IMR-90 (cell line): Measurements from ENCODE around the gene PYGB. TPM values are rescaled to one million over a fixed set of nuclear protein-coding genes. Genes with fewer than 3 reads are reported as not detected.
A peak's percentile ranks its signal among the peaks of the same experiment; 100 is the strongest.

Experiments
- ATAC-seq: fragments of 200-7000 bp; cut with Tn5 transposase; 2 replicates; pipeline ENCODE4 v1.9.1; 2020; ENCODE audit warnings: low read depth, mild to moderate bottlenecking, moderate library complexity
- BruUV-seq: library from RNA; stranded (reverse); fragments of 400-500 nt; replicated peaks from 2 replicates; lab custom pipeline; 2021; lab: Mats Ljungman, UMichigan
- CTCF ChIA-PET: fragments of 300-600 bp; formaldehyde crosslinking; extraction: SDS; loops from one replicate; lab custom pipeline; 2021; ENCODE audit warnings: antibody characterized with exemption; lab: Yijun Ruan, JAX
- POLR2A ChIA-PET: fragments of 300-600 bp; sonication (Branson Sonifier 250); formaldehyde crosslinking; loops from one replicate; lab custom pipeline; 2022; ENCODE audit warnings: antibody characterized with exemption; ENCODE audit not compliant: unreplicated experiment; lab: Charles Lee
- DNase-seq: peaks from one replicate; pipeline ENCODE4 v3.0.0; 2013
- H2AFZ ChIP-seq: replicated peaks from 2 replicates; pipeline ENCODE3; 2013; ENCODE audit warnings: low read length, mild to moderate bottlenecking; ENCODE audit not compliant: poor library complexity
- H2AK5ac ChIP-seq: 2 replicates; pipeline ENCODE4 v1.6.1; 2013; ENCODE audit warnings: low read depth, low read length, inconsistent platforms
- H2AK9ac ChIP-seq: replicated peaks from 2 replicates; pipeline ENCODE3; 2013; ENCODE audit warnings: mild to moderate bottlenecking, low read depth, low read length, moderate library complexity; ENCODE audit not compliant: poor library complexity
- H2BK120ac ChIP-seq: 2 replicates; pipeline ENCODE4 v1.6.1; 2013; ENCODE audit warnings: low read depth, low read length, inconsistent platforms
- H2BK15ac ChIP-seq: 3 replicates; pipeline ENCODE4 v1.6.1; 2013; ENCODE audit warnings: low read depth, low read length, inconsistent platforms
- H2BK20ac ChIP-seq: 2 replicates; pipeline ENCODE4 v1.6.1; 2013; ENCODE audit warnings: low read depth, mild to moderate bottlenecking, inconsistent platforms, low read length, moderate library complexity
- H2BK5ac ChIP-seq: 2 replicates; pipeline ENCODE4 v1.6.1; 2013; ENCODE audit warnings: mild to moderate bottlenecking, low read depth, low read length, inconsistent platforms; ENCODE audit not compliant: poor library complexity, severe bottlenecking
- H3K14ac ChIP-seq: replicated peaks from 2 replicates; pipeline ENCODE4 v1.6.1; 2013; ENCODE audit warnings: low read depth, low read length, inconsistent platforms
- H3K18ac ChIP-seq: 2 replicates; pipeline ENCODE4 v1.6.1; 2013; ENCODE audit warnings: low read depth, low read length, control low read depth
- H3K23ac ChIP-seq: 2 replicates; pipeline ENCODE4 v1.6.1; 2013; ENCODE audit warnings: low read depth, low read length, inconsistent platforms
- H3K27ac ChIP-seq: 2 replicates; pipeline ENCODE4 v1.5.1; 2013; ENCODE audit warnings: mild to moderate bottlenecking, control low read depth, low read length; ENCODE audit not compliant: insufficient read depth
- H3K27me3 ChIP-seq: 2 replicates; pipeline ENCODE4 v1.6.1; 2013; ENCODE audit warnings: low read length; ENCODE audit not compliant: control insufficient read depth, insufficient read depth
- H3K36me3 ChIP-seq: 2 replicates; pipeline ENCODE4 v1.6.1; 2013; ENCODE audit warnings: low read length, mixed read lengths; ENCODE audit not compliant: control insufficient read depth, insufficient read depth
- H3K4ac ChIP-seq: 2 replicates; pipeline ENCODE4 v1.6.1; 2013; ENCODE audit warnings: low read depth, low read length, inconsistent platforms
- H3K4me1 ChIP-seq: 2 replicates; pipeline ENCODE4 v1.6.1; 2013; ENCODE audit warnings: low read length, mixed read lengths; ENCODE audit not compliant: control insufficient read depth, insufficient read depth
- H3K4me2 ChIP-seq: 2 replicates; pipeline ENCODE4 v1.6.1; 2013; ENCODE audit warnings: low read depth, mild to moderate bottlenecking, control low read depth, low read length, moderate library complexity
- H3K4me3 ChIP-seq: 2 replicates; pipeline ENCODE4 v1.5.1; 2013; ENCODE audit warnings: low read depth, mild to moderate bottlenecking, control low read depth, low read length, moderate library complexity; ENCODE audit not compliant: insufficient read depth
- H3K56ac ChIP-seq: 2 replicates; pipeline ENCODE4 v1.6.1; 2013; ENCODE audit warnings: low read length, inconsistent platforms; ENCODE audit not compliant: insufficient read depth; ENCODE audit errors: extremely low read depth
- H3K79me1 ChIP-seq, 2 experiments: 2 replicates each; pipeline ENCODE4 v1.6.1; 2013; ENCODE audit warnings: low read length in 2 of 2, inconsistent platforms in 1 of 2, low read depth in 1 of 2
- H3K9ac ChIP-seq: 2 replicates; pipeline ENCODE4 v1.6.1; 2013; ENCODE audit warnings: low read depth, low read length, control low read depth
- H3K9me1 ChIP-seq: 2 replicates; pipeline ENCODE4 v1.6.1; 2013; ENCODE audit warnings: low read length, inconsistent platforms; ENCODE audit not compliant: insufficient read depth
- H3K9me3 ChIP-seq: 2 replicates; pipeline ENCODE4 v1.6.1; 2013; ENCODE audit warnings: low read length; ENCODE audit not compliant: control insufficient read depth, insufficient read depth
- H4K20me1 ChIP-seq: 2 replicates; pipeline ENCODE4 v1.6.1; 2013; ENCODE audit warnings: low read length, inconsistent platforms; ENCODE audit not compliant: insufficient read depth
- H4K5ac ChIP-seq: 2 replicates; pipeline ENCODE4 v1.6.1; 2013; ENCODE audit warnings: mild to moderate bottlenecking, low read depth, low read length, control low read depth
- H4K8ac ChIP-seq, 2 experiments: 2 replicates each; pipeline ENCODE4 v1.6.1; 2013; ENCODE audit warnings: low read depth in 2 of 2, low read length in 2 of 2, control low read depth in 1 of 2, inconsistent platforms in 1 of 2
- H4K91ac ChIP-seq: 2 replicates; pipeline ENCODE4 v1.6.1; 2013; ENCODE audit warnings: low read depth, low read length, inconsistent platforms; ENCODE audit not compliant: insufficient read depth
- BHLHE40 ChIP-seq: fragments of 150-350 bp; IDR thresholded peaks from 2 replicates; pipeline ENCODE4 v1.6.1; 2016; ENCODE audit warnings: mild to moderate bottlenecking, low read depth, low read length
- CEBPB ChIP-seq: IDR thresholded peaks from 2 replicates; pipeline ENCODE4 v1.6.1; 2012; ENCODE audit warnings: low read depth, low read length, improper control_type of control experiment
- CHD1 ChIP-seq: IDR thresholded peaks from 2 replicates; pipeline ENCODE4 v1.6.1; 2012; ENCODE audit warnings: low read depth, low read length, improper control_type of control experiment
- CTCF ChIP-seq: conservative IDR thresholded peaks from 2 replicates; pipeline ENCODE4 v1.5.1; 2012; ENCODE audit warnings: mild to moderate bottlenecking, low read depth, low read length, improper control_type of control experiment
- ELK1 ChIP-seq: fragments of 150-350 bp; IDR thresholded peaks from 2 replicates; pipeline ENCODE4 v1.6.1; 2016; ENCODE audit warnings: low read depth, mild to moderate bottlenecking, low read length, moderate library complexity, borderline replicate concordance
- FOS ChIP-seq: fragments of 150-350 bp; IDR thresholded peaks from 2 replicates; pipeline ENCODE4 v1.6.1; 2016; ENCODE audit warnings: low read depth, low read length
- MAZ ChIP-seq: IDR thresholded peaks from 2 replicates; pipeline ENCODE4 v1.6.1; 2012; ENCODE audit warnings: low read depth, mild to moderate bottlenecking, low read length, improper control_type of control experiment, moderate library complexity, borderline replicate concordance
- MXI1 ChIP-seq: IDR thresholded peaks from 2 replicates; pipeline ENCODE4 v1.6.1; 2012; ENCODE audit warnings: low read depth, mild to moderate bottlenecking, low read length, moderate library complexity, borderline replicate concordance
- NFE2L2 ChIP-seq: fragments of 150-350 bp; IDR thresholded peaks from 2 replicates; pipeline ENCODE4 v1.6.1; 2016; ENCODE audit warnings: low read depth, mild to moderate bottlenecking, low read length
- SMC3 ChIP-seq: fragments of 150-350 bp; IDR thresholded peaks from 2 replicates; pipeline ENCODE4 v1.6.1; 2016; ENCODE audit warnings: low read depth, mild to moderate bottlenecking, antibody characterized with exemption, low read length, moderate library complexity
- USF2 ChIP-seq: fragments of 150-350 bp; IDR thresholded peaks from 2 replicates; pipeline ENCODE4 v1.6.1; 2017; ENCODE audit warnings: mild to moderate bottlenecking, antibody characterized with exemption, low read length, low read depth
- WGBS, 2 experiments: methylation state at CpG; one replicate each; pipeline versions ENCODE4 v1.1.5 to v1.1.7; 2013; ENCODE audit warnings: missing lambda C conversion rate in 2 of 2; ENCODE audit not compliant: insufficient read length in 1 of 2; ENCODE audit errors: extremely low coverage in 2 of 2; 5-methylcytosine and 5-hydroxymethylcytosine counted together
- dilution Hi-C: fragments of 300-500 bp; cut with HindIII; formaldehyde crosslinking; loops from one replicate; pipeline ENCODE4 v1.14.3; 2018; ENCODE audit warnings: low sequenced_read_pairs; ENCODE audit not compliant: unreplicated experiment
- in situ Hi-C: fragments of 300-500 bp; cut with MboI; formaldehyde crosslinking; loops from 3 replicates; pipeline ENCODE4 v1.14.3; 2019; ENCODE audit warnings: low sequenced_read_pairs, inconsistent platforms, mixed read lengths
- intact Hi-C: fragments of 100-400 bp; cut with micrococcal nuclease; formaldehyde crosslinking; loops from 2 replicates; pipeline ENCODE4 v1.10.0; 2022
- polyA plus RNA-seq, 3 experiments: library from polyadenylated mRNA; depleted of rRNA; stranded (reverse); fragments of >200 nt; gene quantifications; 2 replicates each; pipeline ENCODE4 v1.2.3, GENCODE V29; 2012; ENCODE audit warnings: low replicate concordance in 1 of 3
- total RNA-seq: library from RNA; depleted of rRNA; stranded (reverse); fragments of >200 nt; gene quantifications from 2 replicates; pipeline ENCODE4 v1.2.3, GENCODE V29; 2012

Gene PYGB
- total and polyA plus RNA-seq, 2 of the 4 experiments (the other 2 are of a cell fraction), result 72.4 to 83.1 TPM

GRCh38 chr20:25327521-25328235 lies 79.8 kb downstream of the PYGB start (continued):
- no peak for TF ChIP-seq NFE2L2

- Histone ChIP-seq H2AK9ac (no peak overlapping the region), H3K23ac (no peak overlapping the region), H3K4ac (no peak overlapping the region), H4K5ac (no peak overlapping the region), H3K36me3 (no peaks in the 10 kb centered on the region; the same call in 1 of the 2 replicates), H2BK5ac (no peak overlapping the region), H3K27me3 (no peaks in the 10 kb centered on the region), H4K8ac (no peak overlapping the region), H2BK15ac (no peak overlapping the region), H3K79me1 (peaks cover 24 to 49% of the 10 kb centered on the region in 2 experiments), H3K9ac (no peak overlapping the region), H3K14ac (0 out of 2 replicates have a peak overlapping the region, but pooled peaks have one; percentile 35), H3K56ac (no peak overlapping the region), H3K27ac (no peak overlapping the region), H4K20me1 (peaks cover 25% of the 10 kb centered on the region), H3K4me1 (peaks cover 14% of the 10 kb centered on the region), H2BK120ac (no peak overlapping the region), H3K4me2 (no peak overlapping the region), H3K9me1 (peaks cover 26% of the 10 kb centered on the region), H2AK5ac (peak overlapping the region; percentile 36; the same call in 1 of the 2 replicates), H3K9me3 (no peaks in the 10 kb centered on the region), H2BK20ac (no peak overlapping the region), H2AFZ (no peak overlapping the region), H4K91ac (no peak overlapping the region), H3K4me3 (no peak overlapping the region), H3K18ac (no peak overlapping the region)
- 97% methylated on average over 5 of the region's 12 CpGs; no CpG with 5 or more reads in 1 of the 2 experiments for WGBS, 2 experiments
- ChIA-PET POLR2A (no interaction called here), CTCF (interaction anchor here (0.8 kb wide), 1 partner anchor 362 kb away, joined by 4 read pairs; no protein-coding TSS in a partner anchor)
- no peak for DNase-seq
- intact Hi-C loops (no loop called here), dilution Hi-C loops (no loop called here), in situ Hi-C loops (loop anchor here (5.0 kb wide), 1 partner anchor 38 kb away; no protein-coding TSS in a partner anchor)
- no peak for ATAC-seq
- BruUV-seq, result no TSS peak
- TF ChIP-seq MAZ (no peak), ELK1 (no peak), SMC3 (no peak), CTCF (no peak), FOS (no peak), CHD1 (no peak), CEBPB (no peak), BHLHE40 (no peak), MXI1 (no peak), USF2 (no peak)
Measured at GRCh38 chr20:25328954-25329498, 81.1 kb downstream of the PYGB start.
